Activated CD8-positive, alpha-beta T cell treated with anti-CD3 and anti-CD28 coated beads, Interleukin-2, amount 10 ng/mL, durations not matched to agents 7 days and 5 days (primary cell): Measurements from ENCODE around the gene LIM2. TPM values are rescaled to one million over a fixed set of nuclear protein-coding genes. Genes with fewer than 3 reads are reported as not detected.
"Not testable (repeated sequence)": the region's sequence is repeated elsewhere in the genome, so short reads cannot be mapped to it uniquely, and the experiment has no call there.

ENCODE experiments used
- ATAC-seq: fragments of 150-1000 bp; cut with Tn5 transposase; one replicate; pipeline ENCODE4 v1.10.0; 2021; ENCODE audit warnings: moderate library complexity
- CTCF ChIA-PET: fragments of 350-600 bp; sonication (Branson Sonifier 250); formaldehyde crosslinking; loops from one replicate; lab custom pipeline; 2021; ENCODE audit warnings: antibody characterized with exemption; lab: Charles Lee
- POLR2A ChIA-PET: fragments of 350-600 bp; sonication (Branson Sonifier 250); formaldehyde crosslinking; loops from one replicate; lab custom pipeline; 2021; ENCODE audit warnings: antibody characterized with exemption; lab: Charles Lee
- DNase-seq: peaks from one replicate; pipeline ENCODE4 v3.0.0-alpha.2; 2020
- H3K27ac Mint-ChIP-seq: one replicate; pipeline ENCODE4 v1.8.0; 2021; ENCODE audit warnings: mild to moderate bottlenecking, mixed read lengths
- H3K27me3 Mint-ChIP-seq: one replicate; pipeline ENCODE4 v1.8.0; 2021; ENCODE audit warnings: low read depth, mixed read lengths
- H3K36me3 Mint-ChIP-seq: one replicate; pipeline ENCODE4 v1.8.0; 2021; ENCODE audit warnings: low read depth, mixed read lengths
- H3K4me1 Mint-ChIP-seq: one replicate; pipeline ENCODE4 v1.8.0; 2021; ENCODE audit warnings: low read depth, mixed read lengths
- H3K4me3 Mint-ChIP-seq: one replicate; pipeline ENCODE4 v1.8.0; 2021; ENCODE audit warnings: mild to moderate bottlenecking, mixed read lengths
- H3K9me3 Mint-ChIP-seq: one replicate; pipeline ENCODE4 v1.8.0; 2022; ENCODE audit warnings: mixed read lengths; ENCODE audit not compliant: insufficient read depth
- total RNA-seq, 2 experiments: library from RNA; stranded (reverse); gene quantifications; one replicate each; pipeline ENCODE4 v1.2.3, GENCODE V29; 2021

LIM2 gene
- total RNA-seq, 2 experiments from 2014 or later: not detected

DNA sequence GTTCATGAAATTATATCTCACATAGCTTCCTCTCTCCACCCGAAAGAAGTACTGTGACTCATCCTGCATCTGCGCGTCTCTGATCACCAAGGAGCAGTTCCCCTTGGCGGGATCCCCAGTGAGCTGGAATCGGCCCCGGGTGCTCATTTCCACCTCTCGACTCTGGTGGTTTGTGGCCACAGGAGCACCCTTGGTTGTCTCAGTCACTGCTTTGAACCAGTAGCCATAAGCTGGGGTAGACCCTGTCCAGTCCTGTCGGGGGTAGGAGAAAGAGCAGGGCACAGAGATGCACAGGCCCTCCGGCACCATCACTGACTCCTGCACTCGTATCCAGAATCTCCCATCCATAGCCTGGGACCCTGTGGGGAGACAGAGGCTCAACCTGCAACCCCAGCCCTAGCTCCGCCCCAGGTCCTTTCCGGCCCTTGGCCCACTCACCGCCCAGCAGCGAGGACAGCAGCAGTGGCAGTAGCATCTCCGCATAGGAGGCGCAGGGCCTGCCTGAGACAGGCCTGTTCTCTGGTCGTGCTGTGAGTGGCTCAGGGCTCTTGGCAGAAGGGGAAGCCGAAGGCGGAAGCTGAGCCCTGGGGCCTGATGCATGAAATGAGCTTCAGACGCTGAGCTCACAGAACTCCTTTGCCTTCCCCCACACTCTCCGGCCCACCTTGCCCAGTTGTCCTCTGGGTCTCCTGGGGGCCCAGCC is 29.5 kb upstream of the LIM2 start, which contains the start of gene SIGLEC10:
SIGLEC10 (minus strand) TSS at position 536 of the 703 bp plus-strand sequence; CDS start at position 475, 61 bp downstream.
- Mint-ChIP-seq H3K27ac (no peak within 1 kb of the TSS), H3K4me1 (peaks cover 23% of the 10 kb centered on the region), H3K4me3 (peak within 1 kb of the TSS; percentile 40), H3K9me3 (no peaks in the 10 kb centered on the region), H3K27me3 (peaks cover 14% of the 10 kb centered on the region), H3K36me3 (no peaks in the 10 kb centered on the region)
- ATAC-seq: peak; percentile 67
- ChIA-PET POLR2A (interaction anchor here (1.2 to 2.2 kb wide), 2 partner anchors 10 to 22 kb away, joined by 3 to 11 read pairs; no protein-coding TSS in a partner anchor), CTCF (interaction anchor here (0.6 to 6.7 kb wide), 10 partner anchors 19 to 244 kb away, joined by 3 to 74 read pairs (median 3); no protein-coding TSS in a partner anchor)
- peak; percentile 50 for DNase-seq

DNA sequence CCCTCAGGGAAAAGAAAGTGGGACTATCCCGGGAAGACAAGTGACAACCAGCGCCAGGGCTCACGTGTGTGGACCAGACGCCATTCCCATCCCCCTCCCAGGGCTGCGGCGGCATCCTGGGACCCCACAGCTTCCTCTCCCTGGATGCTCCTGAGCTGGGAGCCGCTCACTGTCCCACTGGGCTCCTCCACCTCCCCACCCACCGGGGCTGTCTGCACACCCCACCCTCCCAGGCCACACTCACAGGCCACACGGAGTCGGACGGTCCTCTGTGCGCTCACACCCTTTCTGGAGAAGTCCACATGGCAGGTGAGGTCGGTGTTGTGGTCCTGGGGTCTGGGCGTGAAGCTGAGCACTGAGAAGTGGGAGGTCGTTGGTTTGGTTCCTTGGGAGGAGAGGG is 28.6 kb upstream of the LIM2 start:
- ChIA-PET POLR2A (interaction anchor here (2.2 kb wide), 1 partner anchor 22 kb away, joined by 11 read pairs; no protein-coding TSS in a partner anchor), CTCF (interaction anchor here (1.0 to 6.7 kb wide), 5 partner anchors 18 to 245 kb away, joined by 3 to 74 read pairs (median 5); no protein-coding TSS in a partner anchor)
- H3K9me3 Mint-ChIP-seq, H3K36me3 Mint-ChIP-seq, H3K4me3 Mint-ChIP-seq, DNase-seq, H3K27ac Mint-ChIP-seq, ATAC-seq: not testable (repeated sequence)
- Mint-ChIP-seq H3K27me3 (peaks cover 11% of the 10 kb centered on the region), H3K4me1 (peaks cover 20% of the 10 kb centered on the region)

DNA sequence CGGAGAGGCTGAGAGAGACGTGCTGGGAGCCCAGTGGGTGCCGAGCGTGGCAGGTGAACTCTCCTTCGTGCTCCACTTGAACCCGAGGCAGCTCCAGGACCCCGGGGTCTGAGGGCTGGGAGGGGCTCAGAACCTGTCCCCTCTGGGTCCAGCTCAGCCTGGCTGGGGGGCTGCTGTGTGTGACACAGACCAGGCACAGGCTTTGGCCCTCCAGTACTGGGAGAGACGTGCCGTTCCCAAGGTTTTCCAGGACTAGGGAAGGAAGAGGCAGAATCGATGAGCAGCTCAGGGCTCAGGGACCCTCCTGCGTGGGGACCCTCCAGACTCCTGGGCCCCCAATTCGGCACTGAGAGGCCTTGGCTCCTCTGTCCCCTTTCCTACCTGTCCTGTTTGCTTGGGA is 27.4 kb upstream of the LIM2 start:
- ChIA-PET CTCF (no interaction called here), POLR2A (no interaction called here)
- Mint-ChIP-seq H3K4me1 (peaks cover 14% of the 10 kb centered on the region), H3K9me3 (no peaks in the 10 kb centered on the region), H3K4me3 (no peak overlapping the region), H3K36me3 (no peaks in the 10 kb centered on the region), H3K27me3 (peaks cover 11% of the 10 kb centered on the region), H3K27ac (no peak overlapping the region)
- DNase-seq (no peak), ATAC-seq (no peak)

DNA sequence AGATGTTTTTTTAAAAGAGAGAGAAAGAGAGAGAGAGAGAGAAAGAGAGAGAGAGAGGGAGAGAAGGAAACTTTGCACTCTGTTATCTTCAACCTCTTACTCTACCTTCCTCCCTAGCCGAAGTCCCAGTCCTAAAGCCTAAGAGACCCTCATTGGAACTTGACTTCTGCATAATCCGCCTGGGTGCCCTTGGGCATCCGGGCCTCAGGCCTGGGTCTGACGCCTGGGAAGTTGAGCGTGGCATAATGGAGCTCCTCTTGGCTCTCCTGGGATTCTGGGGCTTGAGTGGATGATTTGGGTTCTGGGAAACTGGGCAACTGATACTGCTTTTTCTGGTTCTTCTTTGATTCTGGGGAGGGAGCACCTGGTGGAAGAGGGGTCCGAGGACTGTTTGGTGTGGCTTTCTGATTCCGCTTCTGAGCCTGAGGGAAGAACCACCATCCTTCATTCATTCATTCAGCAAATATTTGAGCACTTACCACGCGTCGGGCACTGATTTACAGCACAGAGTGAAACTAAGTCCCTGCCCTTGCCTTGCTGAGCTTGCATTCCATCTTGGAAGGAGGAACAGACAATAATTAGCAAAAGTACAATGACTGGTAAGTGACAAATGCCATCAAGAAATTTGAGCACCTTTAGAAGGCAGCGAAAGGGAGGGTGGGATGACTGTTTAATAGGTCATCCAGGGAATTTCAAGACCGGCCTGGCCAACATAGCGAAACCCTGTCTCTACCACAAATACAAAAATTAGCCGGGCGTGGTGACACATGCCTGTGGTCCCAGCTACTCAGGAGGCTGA is 23.4 kb upstream of the LIM2 start:
- POLR2A ChIA-PET: no interaction called here
- no peak overlapping the region for H3K4me3 Mint-ChIP-seq
- peaks cover 8% of the 10 kb centered on the region for H3K4me1 Mint-ChIP-seq
- no peaks in the 10 kb centered on the region for H3K9me3 Mint-ChIP-seq
- CTCF ChIA-PET: interaction anchor here (1.0 to 5.0 kb wide), 2 partner anchors 11 to 13 kb away, joined by 3 to 28 read pairs; no protein-coding TSS in a partner anchor
- no peak for ATAC-seq
- H3K36me3 Mint-ChIP-seq: no peaks in the 10 kb centered on the region
- DNase-seq: no peak
- H3K27me3 Mint-ChIP-seq: peaks cover 3% of the 10 kb centered on the region
- no peak overlapping the region for H3K27ac Mint-ChIP-seq

DNA sequence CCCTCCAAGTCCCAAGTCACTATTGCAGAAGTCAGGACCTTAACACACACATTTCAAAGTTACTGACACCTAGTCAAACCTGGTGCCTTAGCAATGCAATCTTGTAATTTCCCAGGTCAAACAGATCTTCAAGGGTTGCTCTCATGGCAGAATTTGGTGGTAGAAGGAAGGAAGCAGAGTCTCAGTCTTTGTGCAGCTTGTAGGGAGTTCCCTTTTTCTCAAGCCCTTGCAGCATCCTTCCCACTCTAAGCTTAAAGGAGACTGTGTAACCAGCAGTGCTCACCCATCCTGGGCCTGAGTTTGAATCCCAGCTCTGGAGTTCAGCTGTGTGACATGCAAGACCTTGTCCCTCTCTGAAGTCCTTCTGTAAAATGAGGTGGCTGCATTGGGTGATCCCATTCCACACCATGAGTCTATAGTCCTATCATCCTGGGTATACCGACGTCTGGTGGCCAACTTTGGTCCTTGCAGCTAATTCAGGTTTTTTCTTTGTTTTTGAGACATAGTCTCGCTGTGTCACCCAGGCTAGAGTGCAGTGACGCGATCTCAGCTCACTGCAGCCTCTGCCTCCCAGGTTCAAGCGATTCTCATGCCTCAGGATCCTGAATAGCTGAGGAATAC is 19.8 kb upstream of the LIM2 start:
- peaks cover 3% of the 10 kb centered on the region for H3K27me3 Mint-ChIP-seq
- peaks cover 8% of the 10 kb centered on the region for H3K4me1 Mint-ChIP-seq
- H3K36me3 Mint-ChIP-seq: peaks cover 8% of the 10 kb centered on the region
- CTCF ChIA-PET: interaction anchor here (1.0 to 5.0 kb wide), 13 partner anchors 10 to 148 kb away, joined by 3 to 28 read pairs (median 4); no protein-coding TSS in a partner anchor
- H3K27ac Mint-ChIP-seq: no peak overlapping the region
- POLR2A ChIA-PET: no interaction called here
- H3K4me3 Mint-ChIP-seq: no peak overlapping the region
- H3K9me3 Mint-ChIP-seq: peaks cover 6% of the 10 kb centered on the region
- peak; percentile 75 for ATAC-seq
- DNase-seq: peak; percentile 53

DNA sequence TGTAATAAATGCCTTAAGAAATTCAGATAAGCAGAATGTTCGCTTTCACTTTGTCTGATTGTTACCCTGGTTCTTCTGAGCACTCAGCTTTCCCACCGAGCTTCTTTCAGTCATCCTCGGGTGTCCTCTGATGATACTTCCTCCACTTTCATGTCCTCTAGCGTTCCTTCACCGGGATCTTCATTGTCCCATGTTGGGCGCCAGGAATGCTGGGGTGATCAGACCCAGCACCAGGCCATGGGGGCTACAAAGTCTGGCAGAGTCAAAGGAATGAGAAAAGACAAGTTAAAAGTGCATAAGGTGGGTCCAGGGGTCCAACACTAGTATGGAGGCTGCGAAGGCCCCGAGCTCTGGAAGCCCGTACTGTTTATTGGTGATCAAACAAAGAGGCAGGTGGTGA is 14.3 kb upstream of the LIM2 start:
- ChIA-PET CTCF (no interaction called here), POLR2A (no interaction called here)
- H3K27me3 Mint-ChIP-seq: no peaks in the 10 kb centered on the region
- peaks cover 9% of the 10 kb centered on the region for H3K4me1 Mint-ChIP-seq
- no peak overlapping the region for H3K4me3 Mint-ChIP-seq
- no peak overlapping the region for H3K27ac Mint-ChIP-seq
- ATAC-seq (no peak), DNase-seq (no peak)
- peaks cover 19% of the 10 kb centered on the region for H3K36me3 Mint-ChIP-seq
- H3K9me3 Mint-ChIP-seq: peaks cover 17% of the 10 kb centered on the region

DNA sequence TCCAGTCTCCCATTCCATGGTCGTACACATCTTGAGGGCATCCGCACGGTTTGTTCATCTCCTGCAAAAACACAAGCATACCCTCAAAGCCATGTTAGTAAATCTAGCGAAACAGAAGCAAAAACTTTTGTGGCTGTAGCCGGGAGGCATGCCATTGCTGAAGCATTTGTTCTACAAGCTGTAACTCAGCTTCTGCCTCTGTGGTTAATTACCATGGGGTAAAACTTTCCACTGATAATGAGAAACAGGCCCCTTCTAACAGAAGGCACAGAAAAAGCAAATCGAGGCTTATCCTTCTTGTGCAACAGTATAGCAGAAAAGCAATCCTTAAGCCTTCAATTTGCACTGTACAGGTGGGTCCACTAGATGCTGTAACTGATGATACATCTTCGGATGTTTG is 12.2 kb upstream of the LIM2 start:
- Mint-ChIP-seq H3K4me1 (peaks cover 25% of the 10 kb centered on the region), H3K9me3 (peaks cover 17% of the 10 kb centered on the region), H3K36me3 (peaks cover 21% of the 10 kb centered on the region)
- H3K27ac Mint-ChIP-seq, POLR2A ChIA-PET, H3K27me3 Mint-ChIP-seq, DNase-seq, H3K4me3 Mint-ChIP-seq, ATAC-seq: not testable (repeated sequence)
- CTCF ChIA-PET: interaction anchor here (1.0 to 2.7 kb wide), 4 partner anchors 19 to 39 kb away, joined by 3 to 8 read pairs (median 3); no protein-coding TSS in a partner anchor

DNA sequence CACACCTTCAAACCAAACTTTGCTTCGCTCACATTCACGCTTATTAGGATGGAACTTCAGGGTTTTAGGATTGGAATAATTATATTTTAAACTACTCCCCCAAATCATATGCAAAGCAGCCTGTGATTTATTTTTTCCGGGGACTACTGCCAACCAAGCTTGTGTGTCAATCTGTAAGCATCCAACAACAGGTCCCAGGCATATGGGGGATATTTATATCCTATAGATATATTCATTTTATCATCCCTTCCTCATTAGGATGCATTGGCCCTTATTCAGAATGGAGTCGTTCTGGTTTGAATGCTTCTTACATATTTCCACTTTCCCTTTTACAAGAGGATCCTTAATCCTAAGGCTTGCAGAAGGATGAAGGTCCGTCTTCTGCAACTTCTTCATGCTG is 11.5 kb upstream of the LIM2 start:
- peaks cover 30% of the 10 kb centered on the region for H3K4me1 Mint-ChIP-seq
- H3K36me3 Mint-ChIP-seq: peaks cover 25% of the 10 kb centered on the region
- DNase-seq: no peak
- no peak for ATAC-seq
- H3K9me3 Mint-ChIP-seq: peaks cover 17% of the 10 kb centered on the region
- no peak overlapping the region for H3K4me3 Mint-ChIP-seq
- no peak overlapping the region for H3K27ac Mint-ChIP-seq
- POLR2A ChIA-PET: interaction anchor here (0.9 kb wide), 1 partner anchor 33 kb away, joined by 3 read pairs; the partner anchor contains the start of gene ETFB
- H3K27me3 Mint-ChIP-seq: no peaks in the 10 kb centered on the region
- CTCF ChIA-PET: interaction anchor here (0.9 to 6.1 kb wide), 14 partner anchors 10 to 262 kb away, joined by 3 to 35 read pairs (median 4); partner anchors contain the start of gene SIGLEC10

DNA sequence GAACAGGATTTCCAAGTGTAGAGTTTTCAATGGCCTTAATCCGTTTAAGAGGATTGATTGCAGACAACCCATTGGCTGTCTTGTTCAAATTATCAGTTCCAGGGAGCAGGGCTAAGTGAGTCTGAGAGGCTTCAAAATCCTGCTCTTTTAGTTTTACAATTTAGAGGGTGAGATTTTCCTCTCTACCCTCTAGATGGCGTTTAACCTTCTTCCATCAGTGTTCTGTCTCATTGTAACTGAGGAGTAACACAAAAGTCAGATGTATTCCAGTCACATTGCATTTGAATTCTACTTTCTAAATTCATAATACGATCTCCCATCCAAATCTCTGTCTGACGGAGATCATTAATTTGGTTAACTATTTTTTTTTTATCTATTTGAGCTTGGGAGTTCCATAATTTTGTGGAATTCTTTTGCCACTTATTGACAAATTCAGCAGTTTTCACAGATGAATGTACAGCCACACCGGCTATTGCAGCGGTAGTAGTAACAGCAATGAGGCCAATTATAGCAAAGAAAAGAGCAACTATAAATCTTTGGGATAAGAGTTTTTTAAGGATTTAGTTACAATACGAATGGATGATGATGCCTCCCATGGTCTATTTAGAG is 10.4 kb upstream of the LIM2 start:
- H3K9me3 Mint-ChIP-seq: peaks cover 15% of the 10 kb centered on the region
- H3K36me3 Mint-ChIP-seq: peaks cover 23% of the 10 kb centered on the region
- H3K4me3 Mint-ChIP-seq: no peak overlapping the region
- CTCF ChIA-PET: interaction anchor here (0.7 to 6.1 kb wide), 15 partner anchors 9 to 263 kb away, joined by 3 to 35 read pairs (median 5); partner anchors contain the start of genes ETFB and SIGLEC10
- POLR2A ChIA-PET: interaction anchor here (0.9 kb wide), 1 partner anchor 32 kb away, joined by 3 read pairs; the partner anchor contains the start of gene ETFB
- no peak overlapping the region for H3K27ac Mint-ChIP-seq
- ATAC-seq (no peak), DNase-seq (no peak)
- H3K4me1 Mint-ChIP-seq: peaks cover 37% of the 10 kb centered on the region
- H3K27me3 Mint-ChIP-seq: no peaks in the 10 kb centered on the region

DNA sequence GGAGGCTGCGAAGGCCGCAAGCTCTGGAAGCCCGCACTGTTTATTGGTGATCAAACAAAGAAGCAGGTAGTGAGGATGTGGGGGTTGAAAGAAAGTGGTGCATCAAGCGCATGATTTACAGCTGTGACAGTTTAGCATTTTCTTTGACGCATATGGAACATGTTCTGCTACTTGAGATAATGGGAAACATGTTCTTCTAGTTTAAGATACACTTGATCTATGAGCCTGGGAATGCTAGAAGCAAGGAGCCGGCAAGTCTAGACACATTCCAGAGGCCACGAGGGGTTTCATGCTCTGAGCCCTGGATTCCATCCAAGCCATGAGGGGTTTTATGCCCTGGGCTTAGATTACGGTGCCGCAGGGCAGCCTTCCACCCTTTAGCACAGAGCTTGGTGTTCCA is 9.7 kb upstream of the LIM2 start:
- H3K27ac Mint-ChIP-seq, H3K27me3 Mint-ChIP-seq, ATAC-seq, H3K9me3 Mint-ChIP-seq, DNase-seq, H3K4me3 Mint-ChIP-seq, POLR2A ChIA-PET: not testable (repeated sequence)
- peaks cover 43% of the 10 kb centered on the region for H3K4me1 Mint-ChIP-seq
- H3K36me3 Mint-ChIP-seq: peaks cover 16% of the 10 kb centered on the region
- CTCF ChIA-PET: interaction anchor here (1.5 to 6.1 kb wide), 7 partner anchors 12 to 43 kb away, joined by 5 to 35 read pairs (median 8); partner anchors contain the start of gene ETFB
